ENCODE measurements around the gene LSS. TPM values are rescaled to one million over a fixed set of nuclear protein-coding genes. Genes with fewer than 3 reads are reported as not detected.
"Not testable (repeated sequence)": the region's sequence is repeated elsewhere in the genome, so short reads cannot be mapped to it uniquely, and the experiment has no call there.

Gene LSS
- total RNA-seq, 1 donor from 2014 or later = 19.7 TPM

GRCh38 chr21:46173573-46173972 lies 55.0 kb downstream of the LSS start:
- no peak for DNase-seq
- Mint-ChIP-seq H3K27ac (no peak overlapping the region), H3K9me3 (peaks cover 36% of the 10 kb centered on the region), H3K36me3 (ENCODE audit: low read depth) (peaks cover 2% of the 10 kb centered on the region), H3K4me1 (peaks cover 6% of the 10 kb centered on the region), H3K27me3 (peaks cover 25% of the 10 kb centered on the region), H3K4me3 (no peak overlapping the region)
- intact Hi-C loops (cut with micrococcal nuclease) = no loop called here

GRCh38 chr21:46172863-46173528 lies 55.6 kb downstream of the LSS start:
- peaks cover 6% of the 10 kb centered on the region for H3K4me1 Mint-ChIP-seq
- no peak overlapping the region for H3K4me3 Mint-ChIP-seq
- peaks cover 36% of the 10 kb centered on the region for H3K9me3 Mint-ChIP-seq
- H3K27ac Mint-ChIP-seq = no peak overlapping the region
- H3K36me3 Mint-ChIP-seq (ENCODE audit: low read depth) = peaks cover 2% of the 10 kb centered on the region
- intact Hi-C loops (cut with micrococcal nuclease) = no loop called here
- DNase-seq = no peak
- H3K27me3 Mint-ChIP-seq = peaks cover 25% of the 10 kb centered on the region

DNA sequence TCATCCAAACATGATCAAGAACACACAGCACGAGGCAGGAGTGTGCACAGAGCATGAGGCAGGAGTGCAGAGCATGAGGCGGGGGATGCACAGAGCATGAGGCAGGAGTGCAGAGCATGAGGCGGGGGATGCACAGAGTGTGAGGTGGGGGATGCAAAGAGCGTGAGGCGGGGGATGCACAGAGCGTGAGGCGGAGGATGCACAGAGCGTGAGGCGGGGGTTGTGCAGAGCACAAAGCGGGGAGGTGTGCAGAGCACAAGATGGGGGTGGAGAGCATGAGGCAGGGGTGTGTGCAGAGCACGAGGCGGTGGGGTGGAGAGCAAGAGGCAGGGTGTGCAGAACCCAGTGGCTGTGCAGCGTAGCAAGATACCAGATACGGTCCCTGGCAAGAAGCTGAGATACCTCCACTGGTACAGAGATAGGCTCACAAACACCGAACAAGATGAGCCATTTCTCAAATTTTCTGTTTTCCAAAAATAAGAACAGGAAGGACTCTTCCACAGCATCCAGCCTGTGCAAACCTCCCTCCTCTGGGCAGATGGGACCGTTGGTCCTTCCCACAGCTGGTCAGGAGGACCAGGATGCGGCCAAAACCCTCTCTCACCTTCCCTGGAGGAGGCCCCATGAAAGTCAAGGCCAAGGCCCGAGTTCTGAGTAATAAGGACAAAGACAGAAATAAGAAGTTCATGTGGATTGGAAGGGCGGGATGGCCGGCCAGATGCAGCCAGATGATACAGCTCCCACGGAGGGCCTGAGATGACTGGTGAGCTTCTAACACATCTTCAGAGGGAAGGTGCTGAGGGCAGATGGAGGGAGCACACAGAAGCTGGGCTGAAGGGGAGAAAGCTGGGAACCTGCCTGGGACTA lies 56.3 kb downstream of the LSS start:
- Mint-ChIP-seq H3K4me1 (peaks cover 6% of the 10 kb centered on the region), H3K27me3 (peaks cover 25% of the 10 kb centered on the region)
- DNase-seq = no peak

DNA sequence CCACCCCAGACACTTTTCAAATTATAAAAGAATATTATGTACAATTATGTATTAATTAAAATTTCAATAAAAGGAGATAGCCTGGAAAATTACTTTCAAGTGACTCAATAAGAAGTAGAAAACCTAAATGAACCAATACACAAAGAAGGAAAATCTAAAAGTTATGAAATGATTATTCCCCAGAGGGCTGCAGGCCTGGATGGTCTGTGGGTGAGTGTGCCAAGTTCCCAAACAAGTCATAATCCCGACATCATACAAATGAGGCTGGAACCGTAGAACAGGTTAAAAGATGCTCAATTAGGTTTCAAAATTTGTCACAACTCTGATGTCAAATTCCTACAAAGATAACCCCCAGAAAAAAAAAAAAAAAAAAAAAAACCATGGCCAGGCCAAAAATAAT lies 57.0 kb downstream of the LSS start:
- peaks cover 6% of the 10 kb centered on the region for H3K4me1 Mint-ChIP-seq
- DNase-seq = no peak
- H3K4me3 Mint-ChIP-seq = no peak overlapping the region
- intact Hi-C loops (cut with micrococcal nuclease) = no loop called here
- peaks cover 2% of the 10 kb centered on the region for H3K36me3 Mint-ChIP-seq (ENCODE audit: low read depth)
- peaks cover 20% of the 10 kb centered on the region for H3K27me3 Mint-ChIP-seq
- H3K27ac Mint-ChIP-seq = no peak overlapping the region
- peaks cover 27% of the 10 kb centered on the region for H3K9me3 Mint-ChIP-seq

More for the DNA sequence above, 56.3 kb downstream of the LSS start:
- Mint-ChIP-seq H3K4me3 (no peak overlapping the region), H3K36me3 (ENCODE audit: low read depth) (peaks cover 2% of the 10 kb centered on the region), H3K27ac (no peak overlapping the region), H3K9me3 (peaks cover 32% of the 10 kb centered on the region)
- intact Hi-C loops (cut with micrococcal nuclease) = no loop called here

GRCh38 chr21:46170436-46171193 lies 58.0 kb downstream of the LSS start:
- H3K27me3 Mint-ChIP-seq = peaks cover 14% of the 10 kb centered on the region
- H3K27ac Mint-ChIP-seq; intact Hi-C loops (cut with micrococcal nuclease); H3K36me3 Mint-ChIP-seq (ENCODE audit: low read depth); H3K4me1 Mint-ChIP-seq; H3K4me3 Mint-ChIP-seq: not testable (repeated sequence)
- H3K9me3 Mint-ChIP-seq = peaks cover 19% of the 10 kb centered on the region
- peak; percentile 77 for DNase-seq

GRCh38 chr21:46168659-46169386 lies 59.8 kb downstream of the LSS start:
- Mint-ChIP-seq H3K27ac (no peak overlapping the region), H3K27me3 (peaks cover 2% of the 10 kb centered on the region), H3K36me3 (ENCODE audit: low read depth) (no peaks in the 10 kb centered on the region), H3K4me3 (no peak overlapping the region), H3K4me1 (peaks cover 6% of the 10 kb centered on the region), H3K9me3 (peaks cover 5% of the 10 kb centered on the region)
- no peak for DNase-seq
- intact Hi-C loops (cut with micrococcal nuclease) = no loop called here

GRCh38 chr21:46168238-46168637 lies 60.3 kb downstream of the LSS start:
- H3K4me3 Mint-ChIP-seq = no peak overlapping the region
- H3K4me1 Mint-ChIP-seq = peaks cover 6% of the 10 kb centered on the region
- intact Hi-C loops (cut with micrococcal nuclease) = no loop called here
- H3K27me3 Mint-ChIP-seq = peaks cover 2% of the 10 kb centered on the region
- no peaks in the 10 kb centered on the region for H3K36me3 Mint-ChIP-seq (ENCODE audit: low read depth)
- no peak overlapping the region for H3K27ac Mint-ChIP-seq
- no peak for DNase-seq
- peaks cover under 1% of the 10 kb centered on the region for H3K9me3 Mint-ChIP-seq

DNA sequence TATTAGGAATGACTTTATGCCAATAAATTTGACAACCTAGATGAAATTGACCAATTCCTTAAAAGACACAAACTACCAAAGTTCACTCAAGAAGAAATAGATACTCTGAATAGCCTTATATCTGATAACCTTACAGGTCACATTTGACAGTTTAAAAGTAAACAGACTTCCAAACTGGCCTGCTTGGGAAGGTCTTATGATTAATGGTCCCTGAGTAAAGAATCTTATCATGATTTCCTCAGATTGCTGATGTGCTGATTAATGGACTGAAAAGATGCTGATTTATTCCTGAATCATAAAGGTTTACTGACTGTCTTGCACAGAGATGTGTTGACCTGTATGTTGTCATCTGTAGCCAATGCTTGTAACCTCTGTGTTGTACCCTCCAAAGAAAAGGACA lies 63.5 kb downstream of the LSS start:
- Mint-ChIP-seq H3K4me3 (no peak overlapping the region), H3K4me1 (no peaks in the 10 kb centered on the region), H3K27ac (no peak overlapping the region), H3K27me3 (peaks cover 2% of the 10 kb centered on the region), H3K9me3 (no peaks in the 10 kb centered on the region), H3K36me3 (ENCODE audit: low read depth) (peaks cover 8% of the 10 kb centered on the region)
- intact Hi-C loops (cut with micrococcal nuclease) = no loop called here
- no peak for DNase-seq

DNA sequence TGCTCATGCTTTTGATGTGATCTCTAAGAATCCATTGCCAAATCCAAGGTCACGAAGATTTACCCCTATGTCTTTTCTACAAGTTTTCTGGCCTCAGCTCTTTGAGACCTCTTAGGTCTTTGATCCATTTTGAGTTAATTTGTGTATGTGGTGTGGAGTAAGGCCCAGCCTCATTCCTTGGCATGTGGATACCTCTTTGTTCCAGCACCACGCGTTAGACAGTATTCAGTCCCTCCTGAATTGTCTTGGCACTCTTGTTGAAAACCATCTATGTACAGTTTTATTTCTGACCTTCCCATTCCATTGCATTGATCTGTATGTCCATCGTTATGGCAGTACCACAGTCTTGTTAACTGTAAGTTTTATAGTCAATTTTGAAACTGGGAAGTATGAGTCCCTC lies 65.2 kb downstream of the LSS start:
- intact Hi-C loops (cut with micrococcal nuclease) = no loop called here
- Mint-ChIP-seq H3K4me1 (no peaks in the 10 kb centered on the region), H3K4me3 (no peak overlapping the region), H3K27me3 (peaks cover 2% of the 10 kb centered on the region), H3K9me3 (no peaks in the 10 kb centered on the region), H3K36me3 (ENCODE audit: low read depth) (peaks cover 8% of the 10 kb centered on the region), H3K27ac (no peak overlapping the region)
- no peak for DNase-seq

- Mint-ChIP-seq H3K4me3 (no peak overlapping the region), H3K9me3 (no peaks in the 10 kb centered on the region), H3K4me1 (no peaks in the 10 kb centered on the region), H3K27me3 (peaks cover 2% of the 10 kb centered on the region), H3K27ac (no peak overlapping the region), H3K36me3 (ENCODE audit: low read depth) (peaks cover 8% of the 10 kb centered on the region)
- intact Hi-C loops (cut with micrococcal nuclease) = no loop called here
- DNase-seq = no peak
These were observed 66.7 kb downstream of the LSS start for GRCh38 chr21:46161633-46162592.

DNA sequence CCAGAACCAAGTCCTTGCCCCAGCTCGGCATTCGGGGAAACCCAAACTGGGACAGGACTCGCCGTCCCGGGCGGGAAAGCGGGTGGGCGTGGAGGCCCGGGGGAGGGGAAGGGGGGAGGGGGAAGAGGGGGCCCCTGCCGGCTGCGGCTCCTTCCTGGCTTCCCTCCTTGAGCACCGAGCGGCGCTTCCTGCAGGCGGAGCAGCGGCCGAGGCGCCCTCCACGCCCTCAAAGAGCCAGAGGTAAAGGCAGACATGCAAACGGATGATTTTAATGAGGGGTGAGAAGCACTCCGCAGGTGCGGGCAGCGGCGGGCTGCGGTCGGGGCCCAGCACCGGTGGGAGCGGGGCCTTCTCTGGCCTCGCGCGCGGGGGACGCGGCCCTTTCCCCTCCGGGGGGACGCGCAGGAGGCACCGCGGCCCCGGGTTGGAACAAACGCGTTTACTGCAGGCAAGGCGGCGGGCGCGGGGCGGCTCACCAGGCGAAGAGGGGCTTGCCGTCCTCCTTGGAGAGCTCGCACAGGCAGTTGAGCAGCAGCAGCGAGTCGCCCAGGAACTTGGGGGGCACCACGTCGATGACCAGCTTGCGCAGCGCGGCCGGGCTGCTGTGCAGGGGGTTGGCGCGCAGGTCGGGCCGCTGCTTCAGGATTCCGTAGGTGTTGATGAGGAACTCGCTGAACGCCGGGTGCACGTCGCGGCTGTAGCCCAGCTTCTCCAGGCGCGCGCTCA lies 67.5 kb downstream of the LSS start:
- no peak overlapping the region for H3K27ac Mint-ChIP-seq
- H3K4me3 Mint-ChIP-seq = no peak overlapping the region
- H3K9me3 Mint-ChIP-seq = no peaks in the 10 kb centered on the region
- peaks cover 2% of the 10 kb centered on the region for H3K27me3 Mint-ChIP-seq
- no peak for DNase-seq
- peaks cover 8% of the 10 kb centered on the region for H3K36me3 Mint-ChIP-seq (ENCODE audit: low read depth)
- intact Hi-C loops (cut with micrococcal nuclease) = no loop called here
- no peaks in the 10 kb centered on the region for H3K4me1 Mint-ChIP-seq

DNA sequence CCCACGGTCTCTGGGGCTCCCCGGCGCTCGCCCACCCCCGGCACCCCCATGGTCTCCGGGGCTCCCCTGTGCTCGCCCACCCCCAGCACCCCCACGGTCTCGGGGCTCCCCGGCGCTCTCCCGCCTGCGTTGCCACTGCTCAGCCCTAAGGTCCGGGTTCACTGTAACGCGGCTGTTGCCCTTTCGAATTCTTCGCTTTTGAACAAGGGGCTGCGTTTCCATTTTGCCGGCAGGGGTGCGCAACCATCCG lies 68.0 kb downstream of the LSS start:
- no peak for DNase-seq
- H3K4me1 Mint-ChIP-seq = no peaks in the 10 kb centered on the region
- no peaks in the 10 kb centered on the region for H3K27me3 Mint-ChIP-seq
- no peaks in the 10 kb centered on the region for H3K9me3 Mint-ChIP-seq
- no peak overlapping the region for H3K27ac Mint-ChIP-seq
- intact Hi-C loops (cut with micrococcal nuclease) = no loop called here
- H3K36me3 Mint-ChIP-seq (ENCODE audit: low read depth) = peaks cover 8% of the 10 kb centered on the region
- no peak overlapping the region for H3K4me3 Mint-ChIP-seq
